Spleen (tissue), 11 donors: ENCODE measurements around the gene NFATC1. TPM values are rescaled to one million over a fixed set of nuclear protein-coding genes. Genes with fewer than 3 reads are reported as not detected.
A peak's percentile ranks its signal among the peaks of the same experiment; 100 is the strongest.

ENCODE experiments used
- DNase-seq: peaks from one replicate; pipeline ENCODE4 v3.0.0-alpha.2; 2020
- H3K27ac ChIP-seq, 8 donors: fragments of 200-600 bp; sonication (generic) in 7 of 8; 1 replicate in 4 of 8; 2 replicates in 4 of 8; pipeline versions ENCODE4 v1.5.0 to v1.8.0; 2016 to 2021; ENCODE audit warnings: inconsistent platforms in 4 of 8, mild to moderate bottlenecking in 4 of 8, moderate library complexity in 1 of 8
- H3K27me3 ChIP-seq, 7 donors: fragments of 200-600 bp; sonication (generic) in 6 of 7; replicated peaks in 1 of 7; 1 replicate in 4 of 7; 2 replicates in 3 of 7; pipeline versions ENCODE4 v1.5.0 to v1.8.0; 2016 to 2021; ENCODE audit warnings: inconsistent platforms in 3 of 7, mild to moderate bottlenecking in 1 of 7
- H3K36me3 ChIP-seq, 6 donors: fragments of 200-600 bp; sonication (generic) in 5 of 6; 1 replicate in 4 of 6; 2 replicates in 2 of 6; pipeline versions ENCODE4 v1.5.0 to v1.8.0; 2016 to 2021; ENCODE audit warnings: inconsistent platforms in 2 of 6
- H3K4me1 ChIP-seq, 6 donors: fragments of 200-600 bp; sonication (generic) in 5 of 6; 1 replicate in 3 of 6; 2 replicates in 3 of 6; pipeline versions ENCODE4 v1.5.0 to v1.8.0; 2016 to 2021; ENCODE audit warnings: inconsistent platforms in 3 of 6
- H3K4me3 ChIP-seq, 8 donors: fragments of 200-600 bp; sonication (generic) in 7 of 8; 1 replicate in 4 of 8; 2 replicates in 4 of 8; pipeline versions ENCODE4 v1.5.0 to v1.8.0; 2016 to 2021; ENCODE audit warnings: inconsistent platforms in 4 of 8, mild to moderate bottlenecking in 4 of 8, moderate library complexity in 2 of 8
- H3K9me3 ChIP-seq, 8 donors: fragments of 200-600 bp; sonication (generic) in 7 of 8; 1 replicate in 4 of 8; 2 replicates in 4 of 8; pipeline versions ENCODE4 v1.5.0 to v1.8.0; 2016 to 2021; ENCODE audit warnings: inconsistent platforms in 4 of 8
- POLR2A ChIP-seq, 3 donors: fragments of 450-650 bp; IDR thresholded peaks; one replicate each; pipeline ENCODE4 v1.5.1; 2017; ENCODE audit warnings: antibody characterized with exemption in 3 of 3, mild to moderate bottlenecking in 1 of 3
- POLR2AphosphoS5 ChIP-seq, 3 donors: sonication (generic); formaldehyde crosslinking; IDR thresholded peaks; one replicate each; pipeline ENCODE4 v1.5.1; 2017; ENCODE audit warnings: antibody characterized with exemption in 3 of 3
- WGBS, 5 donors: extraction: QIAGEN DNeasy Blood & Tissue Kit in 3 of 5; methylation state at CpG; one replicate each; pipeline versions ENCODE4 v1.1.5 to v1.1.7; 2013 to 2018; 5-methylcytosine and 5-hydroxymethylcytosine counted together
- intact Hi-C: fragments of 100-400 bp; cut with DNase I; formaldehyde crosslinking; loops from one replicate; pipeline ENCODE4 v1.15.0; 2023; ENCODE audit warnings: low total_unique reads
- polyA plus RNA-seq, 3 donors: library from polyadenylated mRNA; stranded (reverse); fragments of 200-250 nt; gene quantifications; one replicate each; pipeline ENCODE4 v1.2.1, GENCODE V29; 2013
- total RNA-seq, 7 donors: library from RNA; depleted of rRNA in 3 of 7; stranded (reverse); fragments of >200 nt in 3 of 7; fragmentation: NEBNext Ultra II Directional in 4 of 7; extraction: Animal tissue kit (Norgen Biotek cat#: 25700) in 4 of 7; gene quantifications; one replicate each; pipeline versions ENCODE4 v1.1.0 to v1.2.1, GENCODE V29; 2016 to 2021
- TF ChIP-seq, protein P1 (sequence below), 11 experiments: fragments of 200-600 bp in 7 of 11; fragments of 450-650 bp in 4 of 11; sonication (generic) in 4 of 11; IDR thresholded peaks in 8 of 11; conservative IDR thresholded peaks in 3 of 11; 1 replicate in 7 of 11; 2 replicates in 4 of 11; pipeline versions ENCODE4 v1.4.0 to v1.8.0; 2016 to 2021; ENCODE audit warnings: antibody characterized with exemption in 11 of 11, inconsistent platforms in 4 of 11, mild to moderate bottlenecking in 1 of 11
- donor health status: healthy with polysubstance abuse.
- donor health status: DM: no; HTN: no; CAD: no; lungs with moderate emphysema.
- donor health status: DM: no; HTN: no; CAD: no.
- donor health status: Bipolar disorder and iron deficiency.
- donor health status: healthy.
- donor health status: DM: no; HTN: no; CAD: no.
- donor health status: DM: yes; HTN: yes; CAD: no.

NFATC1 gene
- total and polyA plus RNA-seq, 10 donors: 20.7 to 64.9 (median 47.4) TPM

DNA sequence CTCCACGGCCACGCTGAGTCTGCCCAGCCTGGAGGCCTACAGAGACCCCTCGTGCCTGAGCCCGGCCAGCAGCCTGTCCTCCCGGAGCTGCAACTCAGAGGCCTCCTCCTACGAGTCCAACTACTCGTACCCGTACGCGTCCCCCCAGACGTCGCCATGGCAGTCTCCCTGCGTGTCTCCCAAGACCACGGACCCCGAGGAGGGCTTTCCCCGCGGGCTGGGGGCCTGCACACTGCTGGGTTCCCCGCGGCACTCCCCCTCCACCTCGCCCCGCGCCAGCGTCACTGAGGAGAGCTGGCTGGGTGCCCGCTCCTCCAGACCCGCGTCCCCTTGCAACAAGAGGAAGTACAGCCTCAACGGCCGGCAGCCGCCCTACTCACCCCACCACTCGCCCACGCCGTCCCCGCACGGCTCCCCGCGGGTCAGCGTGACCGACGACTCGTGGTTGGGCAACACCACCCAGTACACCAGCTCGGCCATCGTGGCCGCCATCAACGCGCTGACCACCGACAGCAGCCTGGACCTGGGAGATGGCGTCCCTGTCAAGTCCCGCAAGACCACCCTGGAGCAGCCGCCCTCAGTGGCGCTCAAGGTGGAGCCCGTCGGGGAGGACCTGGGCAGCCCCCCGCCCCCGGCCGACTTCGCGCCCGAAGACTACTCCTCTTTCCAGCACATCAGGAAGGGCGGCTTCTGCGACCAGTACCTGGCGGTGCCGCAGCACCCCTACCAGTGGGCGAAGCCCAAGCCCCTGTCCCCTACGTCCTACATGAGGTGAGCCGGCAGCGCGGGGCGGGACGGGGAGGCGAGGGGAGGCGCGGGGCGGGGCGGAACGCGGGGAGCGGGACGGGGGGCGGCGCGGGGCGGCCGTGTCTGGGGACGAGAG is 15.2 kb downstream of the NFATC1 start:
- 90 to 96% (median 94%) methylated on average over 77 to 84 of the region's 84 CpGs for WGBS, 5 donors
- peak overlapping the region in 2 of 8 donors; percentile 73 to 82 for H3K27ac ChIP-seq
- peaks cover 5 to 74% (median 47%) of the 10 kb centered on the region in 6 donors for H3K4me1 ChIP-seq
- H3K27me3 ChIP-seq: no peaks in the 10 kb centered on the region
- peak; percentile 82 for DNase-seq
- peaks cover 3 to 77% (median 43%) of the 10 kb centered on the region in 6 donors for H3K36me3 ChIP-seq
- intact Hi-C loops: no loop called here
- H3K9me3 ChIP-seq: no peaks in the 10 kb centered on the region
- TF ChIP-seq POLR2A (IDR thresholded peaks at IDR 0.05) (no peak), POLR2AphosphoS5 (IDR thresholded peaks at IDR 0.05) (peak in 1 of 3 donors; percentile 56)
- TF ChIP-seq, protein P1, sequence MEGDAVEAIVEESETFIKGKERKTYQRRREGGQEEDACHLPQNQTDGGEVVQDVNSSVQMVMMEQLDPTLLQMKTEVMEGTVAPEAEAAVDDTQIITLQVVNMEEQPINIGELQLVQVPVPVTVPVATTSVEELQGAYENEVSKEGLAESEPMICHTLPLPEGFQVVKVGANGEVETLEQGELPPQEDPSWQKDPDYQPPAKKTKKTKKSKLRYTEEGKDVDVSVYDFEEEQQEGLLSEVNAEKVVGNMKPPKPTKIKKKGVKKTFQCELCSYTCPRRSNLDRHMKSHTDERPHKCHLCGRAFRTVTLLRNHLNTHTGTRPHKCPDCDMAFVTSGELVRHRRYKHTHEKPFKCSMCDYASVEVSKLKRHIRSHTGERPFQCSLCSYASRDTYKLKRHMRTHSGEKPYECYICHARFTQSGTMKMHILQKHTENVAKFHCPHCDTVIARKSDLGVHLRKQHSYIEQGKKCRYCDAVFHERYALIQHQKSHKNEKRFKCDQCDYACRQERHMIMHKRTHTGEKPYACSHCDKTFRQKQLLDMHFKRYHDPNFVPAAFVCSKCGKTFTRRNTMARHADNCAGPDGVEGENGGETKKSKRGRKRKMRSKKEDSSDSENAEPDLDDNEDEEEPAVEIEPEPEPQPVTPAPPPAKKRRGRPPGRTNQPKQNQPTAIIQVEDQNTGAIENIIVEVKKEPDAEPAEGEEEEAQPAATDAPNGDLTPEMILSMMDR (IDR thresholded peaks at IDR 0.05 in 8 of 11, conservative IDR thresholded peaks at IDR 0.05 in 3 of 11): no peak
- H3K4me3 ChIP-seq: no peak overlapping the region

DNA sequence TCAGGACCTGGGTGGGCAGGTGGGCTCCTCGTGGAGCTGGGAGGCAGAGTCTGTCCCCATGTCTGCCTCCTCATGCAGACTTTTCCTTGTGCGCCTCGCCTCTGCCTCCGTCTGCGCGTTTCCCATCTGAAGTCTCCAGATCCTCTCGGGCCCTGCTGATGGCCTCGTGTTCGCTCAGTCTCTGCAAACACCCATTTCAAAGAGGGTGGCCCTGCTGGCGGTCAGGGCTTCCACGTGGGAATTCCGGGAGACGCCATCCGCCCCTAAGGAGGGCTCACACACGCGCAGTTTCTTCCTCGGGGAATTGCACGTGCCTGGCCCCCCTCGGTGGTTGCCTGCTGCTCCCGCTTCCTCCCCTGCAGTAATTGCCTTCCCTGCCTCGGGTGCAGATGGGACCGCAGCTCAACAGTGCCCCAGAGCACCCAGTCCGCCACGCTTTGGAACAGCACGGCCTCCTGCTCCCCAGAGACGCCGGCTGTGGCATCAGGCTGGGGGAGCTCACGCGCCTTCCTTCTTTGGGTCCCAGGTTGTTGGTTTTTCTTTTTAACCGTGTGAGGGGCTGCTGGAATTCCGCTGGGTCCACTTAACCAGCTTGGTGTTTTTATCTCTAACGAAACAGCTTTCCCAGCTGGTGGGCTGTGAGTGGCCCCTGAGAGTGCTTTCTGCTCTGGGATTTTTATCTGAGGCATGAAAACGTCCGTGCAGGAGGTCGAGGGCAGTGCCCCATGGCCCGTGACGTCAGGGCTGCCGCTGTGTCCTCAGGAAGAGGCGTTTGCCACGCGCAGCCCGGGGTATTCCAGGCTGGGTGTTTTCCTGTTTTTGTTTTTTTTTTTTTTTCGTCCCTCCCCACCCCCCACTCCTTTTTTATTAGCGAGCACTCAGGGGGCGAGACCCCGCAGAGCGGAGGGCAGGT is 16.1 kb downstream of the NFATC1 start:
- intact Hi-C loops: no loop called here
- Histone ChIP-seq H3K4me1 (peaks cover 0 to 74% (median 42%) of the 10 kb centered on the region in 6 donors), H3K27me3 (no peaks in the 10 kb centered on the region), H3K27ac (peak overlapping the region in 6 of 8 donors; percentile 69 to 82 (median 78)), H3K9me3 (no peaks in the 10 kb centered on the region), H3K4me3 (no peak overlapping the region), H3K36me3 (peaks cover 3 to 81% (median 43%) of the 10 kb centered on the region in 6 donors)
- TF ChIP-seq, protein P1 (IDR thresholded peaks at IDR 0.05 in 8 of 11, conservative IDR thresholded peaks at IDR 0.05 in 3 of 11): no peak
- TF ChIP-seq POLR2AphosphoS5 (IDR thresholded peaks at IDR 0.05) (peak; percentile 66 to 75 (median 74)), POLR2A (IDR thresholded peaks at IDR 0.05) (no peak)
- DNase-seq: peak; percentile 86
- 74 to 85% (median 80%) methylated on average over 46 to 47 of the region's 47 CpGs for WGBS, 5 donors

DNA sequence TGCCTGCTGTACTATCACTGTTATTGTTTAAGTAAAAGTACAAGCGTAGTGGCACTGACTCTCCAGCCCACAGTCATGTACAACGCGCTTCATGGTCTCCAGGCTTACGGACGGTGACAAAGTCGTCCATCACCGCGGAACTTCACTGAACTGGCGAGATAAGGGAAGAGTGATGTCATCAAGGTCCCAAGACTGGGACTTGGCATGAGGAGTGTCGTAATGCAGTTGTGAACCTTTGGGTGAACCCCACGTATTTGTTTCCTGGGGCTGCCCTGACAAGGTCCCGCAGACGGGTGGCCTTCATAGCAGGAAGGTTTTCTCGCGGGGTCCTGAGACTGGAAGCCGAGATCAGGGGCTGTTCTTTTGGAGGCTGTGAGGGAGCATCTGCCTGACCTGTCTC is 17.3 kb downstream of the NFATC1 start:
- WGBS, 5 donors: 68 to 89% (median 82%) methylated on average over 12 to 16 of the region's 16 CpGs
- Histone ChIP-seq H3K4me1 (peaks cover 0 to 65% (median 41%) of the 10 kb centered on the region in 6 donors), H3K27ac (peak overlapping the region in 7 of 8 donors; percentile 61 to 82 (median 74)), H3K27me3 (no peaks in the 10 kb centered on the region), H3K36me3 (peaks cover 3 to 72% (median 43%) of the 10 kb centered on the region in 6 donors), H3K9me3 (no peaks in the 10 kb centered on the region), H3K4me3 (no peak overlapping the region)
- TF ChIP-seq POLR2AphosphoS5 (IDR thresholded peaks at IDR 0.05): peak in 1 of 3 donors; percentile 45
- TF ChIP-seq, protein P1 (IDR thresholded peaks at IDR 0.05 in 8 of 11, conservative IDR thresholded peaks at IDR 0.05 in 3 of 11): no peak
- intact Hi-C loops: no loop called here
- DNase-seq: peak; percentile 63
